GM12874 (cell line): ENCODE measurements around the gene GIT2.

Experiments used
- TF ChIP-seq, protein P1 (sequence below): IDR thresholded peaks from 2 replicates; pipeline ENCODE4 v1.5.1; 2011; ENCODE audit warnings: low read depth, mild to moderate bottlenecking, control low read depth, low read length, moderate library complexity; ENCODE audit not compliant: insufficient read depth

Gene GIT2

DNA sequence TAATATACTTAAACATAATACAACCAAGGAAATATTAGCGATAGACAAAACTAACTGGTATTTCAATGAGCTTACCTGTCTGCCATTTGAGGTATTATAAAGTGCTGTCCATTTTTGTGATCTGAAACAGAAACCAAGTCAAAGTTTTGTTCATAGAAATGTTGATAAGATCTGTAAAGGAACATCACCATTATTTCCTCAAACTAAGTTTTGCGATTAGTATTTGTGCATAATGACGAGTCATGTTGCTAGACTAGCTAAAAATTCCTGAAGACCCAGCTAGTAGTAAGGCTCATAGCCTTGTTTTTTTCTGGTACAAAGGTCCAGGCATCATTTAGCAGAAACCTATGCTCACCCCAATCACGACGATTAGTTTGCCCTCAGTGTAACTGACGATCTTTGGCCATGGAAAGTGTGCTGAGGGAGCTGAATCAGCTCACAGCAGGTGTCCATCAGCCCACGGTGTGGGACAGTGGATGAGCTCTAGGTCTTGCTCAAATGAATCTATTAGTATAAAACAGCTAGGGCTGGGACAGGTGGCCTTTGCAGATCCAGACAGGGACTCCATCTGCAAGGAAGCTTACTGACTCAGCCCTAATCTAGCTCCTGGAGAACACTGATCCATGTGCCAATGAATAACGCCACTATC, 28.7 kb downstream of the GIT2 start:
- TF ChIP-seq, protein P1, sequence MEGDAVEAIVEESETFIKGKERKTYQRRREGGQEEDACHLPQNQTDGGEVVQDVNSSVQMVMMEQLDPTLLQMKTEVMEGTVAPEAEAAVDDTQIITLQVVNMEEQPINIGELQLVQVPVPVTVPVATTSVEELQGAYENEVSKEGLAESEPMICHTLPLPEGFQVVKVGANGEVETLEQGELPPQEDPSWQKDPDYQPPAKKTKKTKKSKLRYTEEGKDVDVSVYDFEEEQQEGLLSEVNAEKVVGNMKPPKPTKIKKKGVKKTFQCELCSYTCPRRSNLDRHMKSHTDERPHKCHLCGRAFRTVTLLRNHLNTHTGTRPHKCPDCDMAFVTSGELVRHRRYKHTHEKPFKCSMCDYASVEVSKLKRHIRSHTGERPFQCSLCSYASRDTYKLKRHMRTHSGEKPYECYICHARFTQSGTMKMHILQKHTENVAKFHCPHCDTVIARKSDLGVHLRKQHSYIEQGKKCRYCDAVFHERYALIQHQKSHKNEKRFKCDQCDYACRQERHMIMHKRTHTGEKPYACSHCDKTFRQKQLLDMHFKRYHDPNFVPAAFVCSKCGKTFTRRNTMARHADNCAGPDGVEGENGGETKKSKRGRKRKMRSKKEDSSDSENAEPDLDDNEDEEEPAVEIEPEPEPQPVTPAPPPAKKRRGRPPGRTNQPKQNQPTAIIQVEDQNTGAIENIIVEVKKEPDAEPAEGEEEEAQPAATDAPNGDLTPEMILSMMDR = no peak

DNA sequence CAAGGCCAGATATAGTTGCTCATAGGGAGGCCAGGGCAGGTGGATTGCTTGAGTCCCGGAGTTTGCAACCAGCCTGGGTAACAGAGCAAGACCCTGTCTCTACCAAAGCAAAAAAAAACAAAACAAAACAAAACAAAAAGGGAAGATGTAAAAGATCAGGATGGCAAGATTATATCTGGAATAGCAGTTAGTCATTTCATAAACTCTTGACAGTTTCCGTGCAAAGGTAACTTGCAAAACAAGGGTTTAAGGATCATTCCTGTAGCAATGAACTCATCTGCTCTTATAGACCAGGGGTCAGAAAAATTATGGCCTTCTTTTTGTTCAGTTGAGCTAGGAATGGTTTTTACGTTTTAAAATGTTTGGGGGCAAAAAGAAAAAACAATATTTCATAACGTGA, 29.6 kb downstream of the GIT2 start:
- TF ChIP-seq, protein P1 = no peak

DNA sequence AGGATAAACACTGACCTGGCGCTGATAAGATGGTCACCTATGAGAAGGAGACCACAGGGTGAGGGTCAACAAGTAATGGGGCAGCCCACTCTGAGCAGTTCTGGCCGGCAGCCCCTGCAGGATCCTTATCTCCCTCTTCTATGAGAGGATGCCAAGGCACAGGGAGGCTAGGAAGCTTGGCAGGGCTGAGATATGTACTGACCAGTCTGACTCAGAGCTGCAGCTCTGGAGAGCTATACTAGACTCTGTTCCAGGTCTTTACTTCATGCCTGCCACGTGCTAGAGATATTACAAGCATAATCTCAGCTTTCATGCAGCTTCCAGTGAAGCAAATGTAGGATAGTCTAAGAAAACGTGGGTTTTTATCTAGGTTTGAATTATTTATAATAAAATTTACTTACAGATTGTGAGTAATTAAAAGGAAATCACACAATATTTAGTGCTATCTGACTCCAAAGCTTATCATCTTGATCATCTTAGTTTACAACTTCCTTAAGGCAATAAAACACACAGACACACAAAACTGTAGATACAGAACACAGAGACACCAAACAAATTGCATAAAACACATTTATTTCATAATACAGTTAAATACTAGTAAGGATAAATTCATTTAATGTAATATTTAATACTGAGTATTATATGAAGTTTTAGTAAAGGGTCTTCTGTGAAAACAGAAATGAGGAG, 32.3 kb downstream of the GIT2 start:
- TF ChIP-seq, protein P1 = no peak

DNA sequence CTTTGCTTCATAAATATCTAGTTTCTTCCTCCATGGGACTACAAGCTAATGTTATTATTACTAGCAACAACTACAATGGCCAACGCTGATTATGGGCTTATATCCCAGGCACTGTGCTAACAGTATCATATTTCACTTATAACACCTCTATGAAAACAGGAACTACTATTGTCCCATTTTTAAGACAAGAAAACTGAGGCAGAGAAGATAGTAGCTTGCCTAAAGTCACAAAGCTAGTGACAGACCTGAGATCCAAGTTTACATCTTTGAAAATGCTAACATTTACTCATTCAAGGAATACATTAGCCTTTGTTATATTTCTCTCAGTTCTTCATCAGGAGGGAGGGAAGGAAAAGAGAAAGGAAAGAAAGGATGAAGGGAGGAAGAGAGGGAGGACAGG, 32.8 kb downstream of the GIT2 start:
- TF ChIP-seq, protein P1 = no peak

DNA sequence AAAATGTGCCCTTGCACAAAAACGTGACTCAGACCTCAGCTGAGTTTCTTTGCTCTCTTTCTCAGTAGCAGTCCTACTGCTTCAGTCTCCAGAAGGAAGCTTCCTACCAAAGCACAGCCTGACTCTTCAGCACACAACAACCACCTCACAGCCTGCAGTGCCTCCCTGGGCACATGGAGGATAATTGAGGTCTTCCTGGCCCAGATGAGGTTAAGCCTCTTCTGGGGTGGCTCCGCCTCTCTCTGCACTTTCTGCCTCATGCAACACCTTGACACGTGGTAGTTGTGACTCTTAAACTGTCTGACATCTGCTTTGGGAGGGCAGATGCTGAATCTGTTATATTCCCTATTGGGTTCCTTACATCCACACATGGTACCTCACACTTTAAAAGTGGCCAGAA, 33.8 kb downstream of the GIT2 start:
- TF ChIP-seq, protein P1 = no peak

DNA sequence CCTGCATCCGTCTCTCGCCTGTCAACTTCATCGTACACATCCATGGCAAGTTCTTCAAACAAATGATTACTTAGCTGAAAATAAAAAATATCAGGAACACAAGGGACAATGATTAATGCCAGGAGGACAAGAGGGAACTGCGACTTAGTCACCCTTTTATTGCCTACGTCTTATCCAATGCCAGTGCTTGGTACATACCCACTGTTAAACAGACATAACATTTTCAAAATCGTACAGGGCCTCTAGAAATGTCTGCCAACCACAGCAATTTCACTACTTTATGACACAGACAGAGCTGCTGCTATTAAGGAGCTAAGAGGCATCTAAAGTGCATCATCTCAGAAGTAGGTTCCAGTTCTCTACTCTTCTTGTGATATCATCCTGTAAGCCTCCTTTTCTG, 34.6 kb downstream of the GIT2 start:
- TF ChIP-seq, protein P1 = no peak

DNA sequence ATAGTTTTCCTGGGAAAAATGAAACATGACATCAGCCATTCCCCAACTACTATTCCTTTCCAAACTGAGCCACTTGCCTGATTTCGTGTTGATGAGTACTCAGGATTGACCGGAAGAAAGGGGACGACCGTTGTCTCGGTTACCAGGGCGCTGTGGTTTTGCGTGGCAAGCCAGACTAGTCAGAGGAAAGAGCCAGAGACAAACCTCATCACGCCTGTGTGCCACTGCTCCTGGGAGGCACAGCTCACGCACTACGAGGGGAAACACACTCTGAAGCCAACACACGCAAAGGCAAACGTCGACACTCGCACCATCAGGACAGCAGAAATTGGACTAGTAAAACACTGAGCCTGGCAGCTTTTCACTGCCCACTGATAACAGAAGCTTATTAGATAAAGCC, 35.0 kb downstream of the GIT2 start:
- TF ChIP-seq, protein P1 = no peak
